A549 (cell line): ENCODE results near the gene CSTPP1. TPM values are rescaled to one million over a fixed set of nuclear protein-coding genes. Genes with fewer than 3 reads are reported as not detected.

Experiments used
- ATAC-seq, 2 experiments: fragments of 200-7000 bp in 1 of 2; fragments of >200 bp in 1 of 2; cut with Nextera tagmentation in 1 of 2; cut with Tn5 transposase in 1 of 2; 3 replicates each; pipeline versions ENCODE4 v1.8.0 to v1.9.1; 2018 to 2020; ENCODE audit warnings: mild to moderate bottlenecking in 1 of 2, moderate library complexity in 1 of 2
- CTCF ChIA-PET: fragments of 300-600 bp; sonication (Branson Sonifier 250); formaldehyde crosslinking; extraction: SDS; loops from one replicate; lab custom pipeline; 2021; ENCODE audit warnings: antibody characterized with exemption, inconsistent platforms; lab: Yijun Ruan, JAX
- POLR2A ChIA-PET: fragments of 350-600 bp; formaldehyde crosslinking; extraction: SDS; loops from one replicate; lab custom pipeline; 2021; ENCODE audit warnings: antibody characterized with exemption, inconsistent platforms; lab: Yijun Ruan, JAX
- DNase-seq, 2 experiments: peaks; one replicate each; pipeline versions ENCODE4 v3.0.0 to v3.0.0-alpha.2; 2011 to 2016; ENCODE audit warnings: low read depth in 1 of 2, low spot score in 1 of 2
- FAIRE-seq: peaks from 2 replicates; lab custom pipeline; 2011; peaks lifted over from hg19 to GRCh38; lab: Jason Lieb, UNC
- H3K27ac ChIP-seq, 2 experiments: fragments of >200 bp; sonication (Bioruptor Twin); formaldehyde crosslinking; 3 replicates each; pipeline ENCODE4 v1.5.1; 2016 to 2017
- H3K4me1 ChIP-seq: fragments of >200 bp; sonication (Bioruptor Twin); formaldehyde crosslinking; 3 replicates; pipeline ENCODE4 v1.6.1; 2016
- H3K4me2 ChIP-seq: fragments of >200 bp; sonication (Bioruptor Twin); formaldehyde crosslinking; 3 replicates; pipeline ENCODE4 v1.6.1; 2016
- H3K4me3 ChIP-seq: fragments of >200 bp; sonication (Bioruptor Twin); formaldehyde crosslinking; 3 replicates; pipeline ENCODE4 v1.5.1; 2016
- H3K9me3 ChIP-seq: fragments of >200 bp; sonication (Bioruptor Twin); formaldehyde crosslinking; 3 replicates; pipeline ENCODE4 v1.6.1; 2016
- BHLHE40 ChIP-seq: IDR thresholded peaks from 2 replicates; pipeline ENCODE4 v1.6.1; 2012; ENCODE audit warnings: low read depth, low read length, inconsistent platforms
- E2F6 ChIP-seq: IDR thresholded peaks from 2 replicates; pipeline ENCODE4 v1.6.1; 2012; ENCODE audit warnings: low read depth, borderline replicate concordance
- EP300 ChIP-seq, 2 experiments: fragments of >200 bp; sonication (Bioruptor Twin); formaldehyde crosslinking; IDR thresholded peaks; 2 replicates in 1 of 2; 3 replicates in 1 of 2; pipeline ENCODE4 v1.6.1; 2016 to 2017
- FOXS1 ChIP-seq: fragments of 250-450 bp; sonication (Bioruptor Pico); IDR thresholded peaks from 2 replicates; pipeline ENCODE4 v1.5.0; 2020; ENCODE audit warnings: mild to moderate bottlenecking, moderate library complexity
- HEYL ChIP-seq: fragments of 250-450 bp; sonication (Bioruptor Pico); IDR thresholded peaks from 2 replicates; pipeline ENCODE4 v1.8.0; 2021; ENCODE audit warnings: mild to moderate bottlenecking, moderate library complexity
- HOXB13 ChIP-seq: fragments of 250-450 bp; sonication (Bioruptor Pico); IDR thresholded peaks from 2 replicates; pipeline ENCODE4 v1.5.0; 2020; ENCODE audit warnings: low read depth, mild to moderate bottlenecking, moderate library complexity
- JUNB ChIP-seq: fragments of >200 bp; sonication (Bioruptor Twin); formaldehyde crosslinking; IDR thresholded peaks from 2 replicates; pipeline ENCODE4 v1.6.1; 2016
- KDM1A ChIP-seq: fragments of 200-600 bp; sonication (generic); IDR thresholded peaks from 2 replicates; pipeline ENCODE4 v1.6.1; 2016; ENCODE audit warnings: low read depth, mild to moderate bottlenecking
- KDM5A ChIP-seq: fragments of 200-600 bp; sonication (generic); IDR thresholded peaks from 2 replicates; pipeline ENCODE4 v1.6.1; 2016; ENCODE audit warnings: antibody characterized with exemption, mild to moderate bottlenecking
- MAX ChIP-seq: IDR thresholded peaks from 2 replicates; pipeline ENCODE4 v1.6.1; 2012
- MYC ChIP-seq: IDR thresholded peaks from 2 replicates; pipeline ENCODE4 v1.6.1; 2012; ENCODE audit warnings: mild to moderate bottlenecking, inconsistent platforms, low read length, improper control_type of control experiment, borderline replicate concordance
- NFE2L2 ChIP-seq: fragments of 150-350 bp; conservative IDR thresholded peaks from 2 replicates; pipeline ENCODE4 v1.6.1; 2014; ENCODE audit warnings: low read length
- RAD21 ChIP-seq, 2 experiments: fragments of >200 bp in 1 of 2; sonication (Bioruptor Twin) in 1 of 2; formaldehyde crosslinking in 1 of 2; IDR thresholded peaks in 1 of 2; conservative IDR thresholded peaks in 1 of 2; 2 replicates in 1 of 2; 3 replicates in 1 of 2; pipeline ENCODE4 v1.6.1; 2012 to 2018; ENCODE audit warnings: inconsistent platforms in 1 of 2
- REST ChIP-seq: fragments of 200-600 bp; sonication (generic); IDR thresholded peaks from 2 replicates; pipeline ENCODE4 v1.6.1; 2016; ENCODE audit warnings: antibody characterized with exemption, mild to moderate bottlenecking, moderate library complexity
- RFX5 ChIP-seq: fragments of 450-650 bp; IDR thresholded peaks from 2 replicates; pipeline ENCODE4 v1.7.1; 2014; ENCODE audit warnings: antibody characterized with exemption, mild to moderate bottlenecking, moderate library complexity
- RNF2 ChIP-seq: fragments of 200-600 bp; sonication (generic); IDR thresholded peaks from 2 replicates; pipeline ENCODE4 v1.6.1; 2016; ENCODE audit warnings: low read depth, mild to moderate bottlenecking, antibody characterized with exemption, moderate library complexity, borderline replicate concordance
- SMC3 ChIP-seq: fragments of >200 bp; sonication (Bioruptor Twin); formaldehyde crosslinking; IDR thresholded peaks from 3 replicates; pipeline ENCODE4 v1.6.1; 2018; ENCODE audit warnings: inconsistent platforms
- TP53 ChIP-seq: fragments of 250-450 bp; sonication (Bioruptor Pico); IDR thresholded peaks from 2 replicates; pipeline ENCODE4 v1.5.0; 2021; ENCODE audit warnings: mild to moderate bottlenecking, moderate library complexity
- ZC3H11A ChIP-seq: fragments of 450-650 bp; IDR thresholded peaks from 2 replicates; pipeline ENCODE4 v1.6.1; 2014; ENCODE audit warnings: antibody characterized with exemption, mild to moderate bottlenecking
- ZFP36 ChIP-seq: fragments of 450-650 bp; IDR thresholded peaks from 2 replicates; pipeline ENCODE4 v1.6.1; 2014; ENCODE audit warnings: borderline replicate concordance; ENCODE audit not compliant: partially characterized antibody
- ZNF302 ChIP-seq: fragments of 250-450 bp; sonication (Bioruptor Pico); IDR thresholded peaks from 2 replicates; pipeline ENCODE4 v1.9.0; 2021; ENCODE audit warnings: inconsistent platforms, mild to moderate bottlenecking, moderate library complexity
- ZSCAN20 ChIP-seq: fragments of 250-450 bp; sonication (Bioruptor Pico); IDR thresholded peaks from 2 replicates; pipeline ENCODE4 v1.8.0; 2022; ENCODE audit warnings: mild to moderate bottlenecking, moderate library complexity
- WGBS: methylation state at CpG from one replicate; pipeline ENCODE4 v1.1.6; 2017; ENCODE audit errors: missing lambda C conversion rate; 5-methylcytosine and 5-hydroxymethylcytosine counted together
- polyA plus RNA-seq, 4 experiments: library from polyadenylated mRNA; depleted of rRNA in 3 of 4; stranded (reverse); fragments of >200 nt; fragmentation: RNase III in 1 of 4; extraction: RNeasy Plus Mini Kit Qiagen cat#74134 plus additional on column Dnase treatment in 1 of 4; gene quantifications; 2 replicates in 3 of 4; 3 replicates in 1 of 4; pipeline ENCODE4 v1.2.3, GENCODE V29; 2011 to 2017
- TF ChIP-seq, protein P1 (sequence below): fragments of 250-450 bp; sonication (Bioruptor Pico); IDR thresholded peaks from 2 replicates; pipeline ENCODE4 v1.5.0; 2021; ENCODE audit warnings: mild to moderate bottlenecking, moderate library complexity, borderline replicate concordance
- TF ChIP-seq, protein P2 (sequence below): fragments of >200 bp; sonication (Bioruptor Twin); formaldehyde crosslinking; IDR thresholded peaks from 2 replicates; pipeline ENCODE4 v1.6.1; 2016
- TF ChIP-seq, protein P3 (sequence below): fragments of >200 bp; sonication (Bioruptor Twin); formaldehyde crosslinking; IDR thresholded peaks from 3 replicates; pipeline ENCODE4 v1.5.1; 2016

Gene CSTPP1
- polyA plus RNA-seq, 2 of the 4 experiments (the other 2 are of a cell fraction): 31.5 to 34.5 TPM

- ChIA-PET POLR2A (interaction anchor here (0.7 kb wide), 1 partner anchor 14 kb away, joined by 4 read pairs; no protein-coding TSS in a partner anchor), CTCF (interaction anchor here (0.6 to 6.5 kb wide), 7 partner anchors 10 to 262 kb away, joined by 3 to 82 read pairs (median 4); no protein-coding TSS in a partner anchor)
- WGBS: 91% methylated on average over 10 of the region's 10 CpGs
- ATAC-seq (no peak), FAIRE-seq (no peak), DNase-seq (no peak)
- H3K9me3 ChIP-seq: no peaks in the 10 kb centered on the region
- TF ChIP-seq KDM5A: no peak
- no peak for TF ChIP-seq MYC
- TF ChIP-seq, protein P1, sequence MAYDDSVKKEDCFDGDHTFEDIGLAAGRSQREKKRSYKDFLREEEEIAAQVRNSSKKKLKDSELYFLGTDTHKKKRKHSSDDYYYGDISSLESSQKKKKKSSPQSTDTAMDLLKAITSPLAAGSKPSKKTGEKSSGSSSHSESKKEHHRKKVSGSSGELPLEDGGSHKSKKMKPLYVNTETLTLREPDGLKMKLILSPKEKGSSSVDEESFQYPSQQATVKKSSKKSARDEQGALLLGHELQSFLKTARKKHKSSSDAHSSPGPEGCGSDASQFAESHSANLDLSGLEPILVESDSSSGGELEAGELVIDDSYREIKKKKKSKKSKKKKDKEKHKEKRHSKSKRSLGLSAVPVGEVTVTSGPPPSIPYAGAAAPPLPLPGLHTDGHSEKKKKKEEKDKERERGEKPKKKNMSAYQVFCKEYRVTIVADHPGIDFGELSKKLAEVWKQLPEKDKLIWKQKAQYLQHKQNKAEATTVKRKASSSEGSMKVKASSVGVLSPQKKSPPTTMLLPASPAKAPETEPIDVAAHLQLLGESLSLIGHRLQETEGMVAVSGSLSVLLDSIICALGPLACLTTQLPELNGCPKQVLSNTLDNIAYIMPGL: no peak
- TF ChIP-seq, protein P2, sequence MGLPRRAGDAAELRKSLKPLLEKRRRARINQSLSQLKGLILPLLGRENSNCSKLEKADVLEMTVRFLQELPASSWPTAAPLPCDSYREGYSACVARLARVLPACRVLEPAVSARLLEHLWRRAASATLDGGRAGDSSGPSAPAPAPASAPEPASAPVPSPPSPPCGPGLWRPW: no peak
- TF ChIP-seq TP53 (CRISPR knock-in tag): no peak
- no peak for TF ChIP-seq FOXS1 (CRISPR knock-in tag)
- no peak for TF ChIP-seq SMC3
- TF ChIP-seq RFX5: no peak
- no peak for TF ChIP-seq MAX
- no peak for TF ChIP-seq ZSCAN20
- no peak for TF ChIP-seq EP300 (IDR thresholded peaks at IDR 0.05)
- TF ChIP-seq HEYL (CRISPR knock-in tag): no peak
- no peak for TF ChIP-seq ZNF302 (CRISPR knock-in tag)
- TF ChIP-seq BHLHE40: no peak
- no peak for TF ChIP-seq REST
- TF ChIP-seq NFE2L2: no peak
- no peaks in the 10 kb centered on the region for H3K4me1 ChIP-seq
- H3K27ac ChIP-seq: no peak overlapping the region
- no peak overlapping the region for H3K4me3 ChIP-seq
- no peak overlapping the region for H3K4me2 ChIP-seq
Measured at GRCh38 chr11:47148903-47149531, 212.5 kb downstream of the CSTPP1 start.

DNA sequence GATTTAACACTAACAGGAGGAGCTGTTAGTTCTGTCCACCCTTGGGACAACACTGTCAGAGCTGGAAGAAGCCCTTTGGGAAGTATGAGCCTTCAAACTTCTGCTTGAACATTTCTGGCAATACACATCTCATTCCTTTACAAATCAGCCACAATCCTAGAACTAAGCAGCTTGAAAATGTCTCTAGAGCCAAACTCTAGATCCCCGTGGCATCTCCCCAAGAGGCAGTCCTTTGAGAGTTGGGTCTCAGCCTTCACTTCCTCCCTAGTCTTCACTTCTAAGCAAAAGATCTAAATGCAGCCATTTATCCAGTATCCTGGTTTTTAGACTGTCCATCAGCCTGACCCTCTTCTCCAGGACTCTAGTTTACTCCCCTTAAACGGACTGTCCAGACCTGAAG lies 213.2 kb downstream of the CSTPP1 start:
- ChIA-PET POLR2A (interaction anchor here (0.7 kb wide), 1 partner anchor 13 kb away, joined by 4 read pairs; no protein-coding TSS in a partner anchor), CTCF (interaction anchor here (1.0 to 6.5 kb wide), 6 partner anchors 10 to 263 kb away, joined by 3 to 82 read pairs (median 4); no protein-coding TSS in a partner anchor)
- no peaks in the 10 kb centered on the region for H3K9me3 ChIP-seq
- WGBS: 57% methylated on average over 2 of the region's 2 CpGs
- no peak overlapping the region for H3K4me3 ChIP-seq
- FAIRE-seq (no peak), ATAC-seq (no peak), DNase-seq (no peak)
- H3K4me2 ChIP-seq: no peak overlapping the region
- H3K27ac ChIP-seq: no peak overlapping the region
- no peaks in the 10 kb centered on the region for H3K4me1 ChIP-seq
- TF ChIP-seq, protein P3, sequence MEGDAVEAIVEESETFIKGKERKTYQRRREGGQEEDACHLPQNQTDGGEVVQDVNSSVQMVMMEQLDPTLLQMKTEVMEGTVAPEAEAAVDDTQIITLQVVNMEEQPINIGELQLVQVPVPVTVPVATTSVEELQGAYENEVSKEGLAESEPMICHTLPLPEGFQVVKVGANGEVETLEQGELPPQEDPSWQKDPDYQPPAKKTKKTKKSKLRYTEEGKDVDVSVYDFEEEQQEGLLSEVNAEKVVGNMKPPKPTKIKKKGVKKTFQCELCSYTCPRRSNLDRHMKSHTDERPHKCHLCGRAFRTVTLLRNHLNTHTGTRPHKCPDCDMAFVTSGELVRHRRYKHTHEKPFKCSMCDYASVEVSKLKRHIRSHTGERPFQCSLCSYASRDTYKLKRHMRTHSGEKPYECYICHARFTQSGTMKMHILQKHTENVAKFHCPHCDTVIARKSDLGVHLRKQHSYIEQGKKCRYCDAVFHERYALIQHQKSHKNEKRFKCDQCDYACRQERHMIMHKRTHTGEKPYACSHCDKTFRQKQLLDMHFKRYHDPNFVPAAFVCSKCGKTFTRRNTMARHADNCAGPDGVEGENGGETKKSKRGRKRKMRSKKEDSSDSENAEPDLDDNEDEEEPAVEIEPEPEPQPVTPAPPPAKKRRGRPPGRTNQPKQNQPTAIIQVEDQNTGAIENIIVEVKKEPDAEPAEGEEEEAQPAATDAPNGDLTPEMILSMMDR: no peak
- TF ChIP-seq EP300 (IDR thresholded peaks at IDR 0.05) (no peak), ZFP36 (no peak), ZC3H11A (no peak), KDM1A (no peak), RAD21 (conservative IDR thresholded peaks at IDR 0.05 in 1 of 2, IDR thresholded peaks at IDR 0.05 in 1 of 2) (no peak), HOXB13 (CRISPR knock-in tag) (no peak), E2F6 (no peak), HEYL (CRISPR knock-in tag) (no peak), RNF2 (no peak), JUNB (no peak)
- TF ChIP-seq, protein P2: no peak
- TF ChIP-seq, protein P1: no peak
